ENCODE measurements around the gene RAB17.

DNA sequence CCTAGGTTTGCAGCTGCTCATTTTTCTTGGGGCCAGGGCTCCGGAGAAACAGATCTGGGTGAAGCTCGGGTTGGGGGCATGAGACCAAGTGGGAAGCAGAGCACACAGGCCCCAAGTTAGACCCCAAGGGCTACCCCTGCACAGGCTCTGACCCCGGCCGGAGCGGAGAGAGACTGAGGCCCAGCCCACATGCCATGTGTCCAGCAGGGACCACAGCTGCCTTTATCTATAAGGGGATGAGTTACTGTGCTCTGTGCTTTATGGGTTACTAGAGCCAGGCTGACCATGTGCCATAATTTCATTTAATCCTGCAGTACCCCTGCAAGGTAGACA is 54.5 kb downstream of the RAB17 start:
- TF ChIP-seq CTCF (IDR thresholded peaks at IDR 0.05; ENCODE audit: poor library complexity) (no peak), EZH2 (IDR thresholded peaks at IDR 0.05; ENCODE audit: borderline replicate concordance) (no peak), EZH2phosphoT487 (IDR thresholded peaks at IDR 0.05; ENCODE audit: low read depth, severe bottlenecking, unreplicated experiment) (no peak)

All from hepatocyte (in vitro differentiated cells).